ENCODE results near the gene EEFSEC. TPM values are rescaled to one million over a fixed set of nuclear protein-coding genes. Genes with fewer than 3 reads are reported as not detected.

Gene EEFSEC
- total RNA-seq, 3 donors from 2014 or later = 9.7 to 10.9 (median 10.8) TPM

DNA sequence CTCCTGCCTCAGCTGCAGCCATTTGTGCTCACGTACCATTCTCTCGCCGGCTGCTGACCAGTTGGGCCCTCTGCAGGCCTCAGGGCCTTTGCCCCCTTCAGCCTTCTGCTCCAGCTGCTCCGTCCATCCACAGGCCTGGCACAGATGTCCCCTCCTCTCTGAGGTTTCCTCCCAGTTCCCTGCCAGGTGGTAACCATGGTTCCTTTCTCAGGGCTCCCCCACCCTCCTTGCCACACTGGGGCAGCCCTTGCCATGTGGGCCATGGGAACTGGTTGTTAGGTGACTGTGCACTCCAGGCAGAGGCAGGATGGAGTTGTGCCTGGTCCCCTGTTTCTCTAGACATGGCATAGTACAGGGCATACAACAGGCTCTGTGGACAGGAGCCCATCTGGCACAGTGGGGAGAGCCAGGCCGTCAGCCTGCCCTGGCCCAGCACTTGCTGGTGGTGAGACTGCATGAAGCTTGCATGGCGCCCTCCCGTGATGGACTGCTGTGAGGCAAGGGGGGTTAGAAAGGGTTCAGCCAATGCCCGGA lies 164.5 kb downstream of the EEFSEC start:
- TF ChIP-seq, protein P1, sequence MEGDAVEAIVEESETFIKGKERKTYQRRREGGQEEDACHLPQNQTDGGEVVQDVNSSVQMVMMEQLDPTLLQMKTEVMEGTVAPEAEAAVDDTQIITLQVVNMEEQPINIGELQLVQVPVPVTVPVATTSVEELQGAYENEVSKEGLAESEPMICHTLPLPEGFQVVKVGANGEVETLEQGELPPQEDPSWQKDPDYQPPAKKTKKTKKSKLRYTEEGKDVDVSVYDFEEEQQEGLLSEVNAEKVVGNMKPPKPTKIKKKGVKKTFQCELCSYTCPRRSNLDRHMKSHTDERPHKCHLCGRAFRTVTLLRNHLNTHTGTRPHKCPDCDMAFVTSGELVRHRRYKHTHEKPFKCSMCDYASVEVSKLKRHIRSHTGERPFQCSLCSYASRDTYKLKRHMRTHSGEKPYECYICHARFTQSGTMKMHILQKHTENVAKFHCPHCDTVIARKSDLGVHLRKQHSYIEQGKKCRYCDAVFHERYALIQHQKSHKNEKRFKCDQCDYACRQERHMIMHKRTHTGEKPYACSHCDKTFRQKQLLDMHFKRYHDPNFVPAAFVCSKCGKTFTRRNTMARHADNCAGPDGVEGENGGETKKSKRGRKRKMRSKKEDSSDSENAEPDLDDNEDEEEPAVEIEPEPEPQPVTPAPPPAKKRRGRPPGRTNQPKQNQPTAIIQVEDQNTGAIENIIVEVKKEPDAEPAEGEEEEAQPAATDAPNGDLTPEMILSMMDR (IDR thresholded peaks at IDR 0.05) = no peak
- ATAC-seq (no peak), DNase-seq (no peak)
- Histone ChIP-seq H3K36me3 (ENCODE audit: low read depth) (no peaks in the 10 kb centered on the region), H3K4me1 (ENCODE audit: low read depth) (no peaks in the 10 kb centered on the region), H3K4me3 (no peak overlapping the region), H3K9me3 (no peaks in the 10 kb centered on the region)
- intact Hi-C loops (cut with DNase I, micrococcal nuclease) = no loop called here

DNA sequence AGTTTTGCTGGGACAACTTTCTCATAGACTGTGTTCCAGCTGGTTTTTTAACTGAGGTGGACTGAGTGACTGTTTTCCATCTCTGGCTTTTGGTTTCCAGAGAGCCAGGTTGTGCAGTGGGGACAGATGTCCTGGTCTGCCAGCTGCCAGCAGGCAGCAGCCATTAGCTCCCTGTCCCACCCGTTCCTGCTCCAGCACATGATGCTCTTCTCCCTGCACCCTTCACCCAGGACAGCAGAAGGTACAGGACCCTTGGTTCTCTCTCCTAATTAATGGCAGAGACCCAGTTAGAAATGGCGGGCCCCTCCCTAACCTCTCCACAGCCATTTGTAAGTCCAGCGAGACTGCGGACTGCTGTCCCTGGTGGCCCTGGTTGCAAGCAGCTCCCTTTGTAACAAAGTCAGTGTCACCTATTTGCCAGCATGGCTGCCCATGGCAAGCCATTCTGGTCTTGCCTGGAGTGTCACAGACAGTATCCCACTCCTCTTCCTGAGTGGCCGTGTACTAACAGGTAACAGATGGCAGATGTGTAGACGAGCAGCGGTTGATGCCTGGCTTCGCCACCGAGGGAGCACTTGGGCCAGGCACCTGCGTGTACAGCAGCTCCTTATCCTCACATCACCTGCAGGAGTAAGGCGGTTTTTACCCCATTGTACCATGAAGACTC lies 165.1 kb downstream of the EEFSEC start:
- no peak for DNase-seq
- Histone ChIP-seq H3K9me3 (no peaks in the 10 kb centered on the region), H3K4me1 (ENCODE audit: low read depth) (peaks cover 3% of the 10 kb centered on the region), H3K36me3 (ENCODE audit: low read depth) (no peaks in the 10 kb centered on the region), H3K4me3 (no peak overlapping the region)
- no peak for ATAC-seq
- intact Hi-C loops (cut with DNase I, micrococcal nuclease) = no loop called here
- TF ChIP-seq, protein P1 (IDR thresholded peaks at IDR 0.05) = no peak

DNA sequence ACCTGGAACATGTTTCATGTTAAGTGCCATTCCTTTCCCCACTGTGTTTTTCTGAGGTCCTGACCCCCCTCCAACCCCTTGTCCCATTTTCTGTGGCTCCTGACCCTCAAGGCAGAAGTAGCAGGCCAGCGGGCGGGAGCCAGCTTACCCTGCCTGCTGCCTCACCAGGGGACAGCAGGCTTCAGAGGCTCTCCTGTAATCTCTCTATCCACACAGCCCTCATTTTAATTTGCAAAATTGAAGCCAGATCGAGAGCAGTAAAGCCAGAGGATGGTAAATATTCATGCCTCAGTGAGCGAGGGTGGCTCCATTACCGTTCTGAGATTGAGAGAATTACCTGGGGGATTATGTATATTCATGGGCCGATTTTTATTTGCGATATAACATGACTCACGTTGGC lies 165.8 kb downstream of the EEFSEC start:
- no peak overlapping the region for H3K4me3 ChIP-seq
- TF ChIP-seq, protein P1 (IDR thresholded peaks at IDR 0.05) = no peak
- DNase-seq (no peak), ATAC-seq (no peak)
- intact Hi-C loops (cut with DNase I, micrococcal nuclease) = no loop called here
- no peaks in the 10 kb centered on the region for H3K36me3 ChIP-seq (ENCODE audit: low read depth)
- H3K9me3 ChIP-seq = no peaks in the 10 kb centered on the region
- H3K4me1 ChIP-seq (ENCODE audit: low read depth) = peaks cover 8% of the 10 kb centered on the region

DNA sequence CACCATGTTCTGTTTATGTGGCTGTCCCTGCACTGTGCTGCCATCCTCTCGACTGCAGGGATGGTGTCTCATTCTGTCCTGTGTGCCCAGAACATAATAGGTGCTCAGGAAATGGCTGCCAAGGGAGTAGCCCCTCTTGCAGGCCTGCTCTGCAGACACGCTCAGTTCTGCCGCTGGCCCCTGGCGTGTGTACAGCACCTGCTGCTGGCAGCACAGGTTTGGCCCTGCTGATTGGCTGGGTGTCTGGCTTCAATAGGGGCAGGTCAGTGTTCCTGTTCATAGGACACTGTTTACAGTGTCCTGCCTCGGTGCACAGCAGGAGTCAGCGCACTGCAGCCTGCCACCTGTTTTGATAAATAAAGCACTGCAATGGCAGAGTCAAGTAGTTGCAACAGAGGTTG lies 166.5 kb downstream of the EEFSEC start:
- no peak for DNase-seq
- H3K4me1 ChIP-seq (ENCODE audit: low read depth) = peaks cover 8% of the 10 kb centered on the region
- no peak for ATAC-seq

DNA sequence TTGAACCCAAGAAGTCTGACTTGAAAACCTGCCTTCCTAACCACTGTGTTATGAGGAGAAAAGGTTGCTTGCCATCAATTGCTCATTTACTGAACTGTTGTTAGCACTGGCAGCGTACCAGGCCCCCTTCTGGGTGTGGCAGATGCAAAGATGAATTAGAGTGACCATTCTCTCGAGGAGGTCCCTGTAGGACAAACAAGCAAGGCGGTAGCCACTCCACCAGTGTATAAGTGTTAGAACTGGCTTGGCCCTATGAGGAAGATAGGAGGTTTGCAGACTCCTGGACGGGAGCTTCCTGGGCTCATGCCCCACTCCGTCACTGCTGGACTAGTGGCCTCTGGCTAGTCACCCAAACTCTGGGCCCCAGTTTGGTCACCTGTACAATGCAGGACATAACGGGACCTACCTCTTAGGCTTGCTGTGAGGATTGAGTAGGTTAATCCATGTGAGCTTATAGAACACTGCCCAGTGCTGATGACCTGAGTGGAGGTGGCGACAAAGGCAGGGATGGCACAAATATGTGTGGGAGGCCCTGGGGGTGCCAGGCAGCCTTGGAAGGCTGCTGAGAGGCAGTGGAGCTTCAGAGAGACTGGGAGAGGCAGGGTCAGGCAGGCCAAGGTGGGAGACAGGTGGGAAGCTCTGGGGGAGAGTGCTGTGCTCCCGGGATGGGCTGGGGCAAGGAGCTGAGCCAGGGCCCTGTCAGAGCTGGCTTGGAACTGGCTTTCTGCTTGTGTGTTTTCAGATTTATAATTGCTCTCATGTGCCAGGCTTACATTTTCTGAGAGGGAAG lies 167.5 kb downstream of the EEFSEC start:
- ATAC-seq (no peak), DNase-seq (no peak)
- Histone ChIP-seq H3K36me3 (ENCODE audit: low read depth) (no peaks in the 10 kb centered on the region), H3K4me1 (ENCODE audit: low read depth) (peaks cover 8% of the 10 kb centered on the region), H3K9me3 (no peaks in the 10 kb centered on the region), H3K4me3 (no peak overlapping the region)
- intact Hi-C loops (cut with DNase I, micrococcal nuclease) = no loop called here
- TF ChIP-seq, protein P1 (IDR thresholded peaks at IDR 0.05) = no peak

More for the DNA sequence above, 166.5 kb downstream of the EEFSEC start:
- Histone ChIP-seq H3K4me3 (no peak overlapping the region), H3K36me3 (ENCODE audit: low read depth) (no peaks in the 10 kb centered on the region), H3K9me3 (no peaks in the 10 kb centered on the region)
- TF ChIP-seq, protein P1 (IDR thresholded peaks at IDR 0.05) = no peak
- intact Hi-C loops (cut with DNase I, micrococcal nuclease) = no loop called here

All from mucosa of descending colon (tissue), 3 donors.